NCI-H2227 treated with DMSO at 0.1 percent for 48 hours (cell line): Measurements from ENCODE around the gene C3orf49.
A peak's percentile ranks its signal among the peaks of the same experiment; 100 is the strongest.

Source experiments
- DNase-seq: peaks from one replicate; lab custom pipeline; 2025; lab: John Stamatoyannopoulos, UW

C3orf49 gene

DNA sequence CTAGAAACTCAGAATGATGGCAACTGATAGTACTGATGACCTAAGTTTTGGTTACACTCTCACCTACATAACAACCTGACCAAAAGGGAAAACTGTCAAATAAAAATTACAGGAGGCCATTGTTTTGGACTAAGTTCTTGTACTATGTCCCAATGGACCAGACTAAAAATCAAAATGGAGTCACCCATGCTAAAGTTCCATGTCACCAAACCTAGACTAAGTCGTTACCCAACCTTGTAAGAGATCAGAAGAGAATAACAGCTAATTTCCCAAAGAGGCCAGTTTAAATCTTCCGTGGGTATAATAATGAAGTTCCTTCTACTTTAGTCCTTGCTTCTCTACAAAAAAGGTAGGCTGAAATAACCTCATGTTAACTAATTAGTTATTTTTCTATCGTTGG lies 32.2 kb downstream of the C3orf49 start:
- DNase-seq, result no peak

DNA sequence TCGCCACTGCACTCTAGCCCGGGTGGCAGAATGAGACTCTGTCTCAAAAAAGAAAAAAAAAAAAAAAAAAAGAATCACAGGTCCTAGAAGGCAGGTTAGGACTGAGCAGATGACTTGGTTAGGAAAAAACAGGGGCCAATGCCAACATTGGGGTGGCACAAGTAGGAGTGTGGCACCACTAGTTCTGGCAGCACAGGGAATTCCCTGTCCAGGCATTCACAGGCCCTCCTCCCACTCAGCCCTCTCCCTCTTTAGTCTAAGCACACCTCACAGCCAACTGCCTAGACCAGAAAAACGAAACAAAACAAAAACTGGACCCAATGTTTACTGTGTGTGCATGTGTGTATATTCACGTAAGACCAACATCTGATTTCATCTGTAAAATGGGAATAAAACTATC lies 34.0 kb downstream of the C3orf49 start:
- no peak for DNase-seq

DNA sequence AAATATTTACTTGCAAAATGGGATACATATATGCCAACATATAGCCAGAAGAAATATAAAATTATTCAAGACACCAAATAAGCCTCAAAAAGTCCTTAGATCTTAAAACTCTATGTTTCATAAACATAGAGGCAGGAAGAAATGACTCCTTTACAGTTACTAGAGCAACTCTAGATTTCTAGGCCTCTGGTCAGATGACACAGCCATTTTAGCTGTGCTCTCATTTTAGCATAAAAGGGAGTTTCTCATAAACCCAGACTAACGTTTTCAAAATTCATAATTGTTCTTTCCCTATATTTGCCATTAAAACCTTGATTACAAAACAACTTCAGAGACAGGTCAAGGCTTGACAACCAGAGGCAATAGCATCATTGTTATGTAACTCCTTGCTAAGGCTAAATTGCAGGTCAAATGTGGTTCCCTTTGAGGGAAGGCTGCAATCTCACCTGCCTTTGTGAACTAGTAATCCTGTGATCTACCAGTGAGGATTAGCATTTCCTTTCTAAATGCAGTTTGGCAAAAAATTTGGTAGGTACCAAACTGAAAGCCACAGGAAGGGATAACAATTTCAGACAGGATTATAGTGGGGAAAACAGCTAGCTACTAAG lies 36.3 kb downstream of the C3orf49 start:
- DNase-seq, result no peak

DNA sequence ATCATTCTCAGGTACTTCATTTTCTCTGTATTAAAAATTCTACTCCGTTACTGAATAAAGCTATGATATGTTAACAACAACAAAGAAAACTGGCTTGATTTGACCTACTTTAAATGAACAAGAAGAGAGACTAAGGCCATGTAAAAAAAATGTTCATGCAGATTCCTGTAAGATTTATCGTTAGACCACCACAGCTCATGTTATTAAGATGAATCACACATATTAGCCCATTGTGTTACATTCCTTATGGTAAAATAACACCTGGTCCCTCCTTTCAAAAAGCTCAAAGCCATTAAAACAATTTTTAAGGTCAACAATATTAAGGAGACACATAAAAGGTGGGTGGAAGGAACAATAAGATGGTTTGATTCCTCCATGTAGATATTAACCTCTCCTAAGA lies 38.2 kb downstream of the C3orf49 start:
- no peak for DNase-seq

DNA sequence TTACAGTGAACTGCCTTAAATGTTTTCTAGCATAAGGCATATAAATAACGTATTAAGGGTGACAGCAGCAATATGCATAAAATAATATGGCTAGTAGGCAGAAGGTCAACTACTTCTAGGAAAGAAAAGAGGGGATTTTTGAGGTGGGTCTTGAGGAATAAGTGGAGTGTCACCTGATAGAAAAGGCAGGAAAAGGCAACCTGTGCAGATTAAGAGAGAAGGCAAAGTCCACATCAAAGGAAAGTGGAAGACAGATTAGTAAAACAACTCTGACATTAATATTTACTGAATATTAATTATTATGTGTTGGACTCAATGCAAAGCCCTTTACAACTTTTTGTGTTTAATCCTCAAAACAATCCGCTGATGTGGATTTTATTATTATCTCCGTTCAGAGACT lies 41.7 kb downstream of the C3orf49 start:
- no peak for DNase-seq

DNA sequence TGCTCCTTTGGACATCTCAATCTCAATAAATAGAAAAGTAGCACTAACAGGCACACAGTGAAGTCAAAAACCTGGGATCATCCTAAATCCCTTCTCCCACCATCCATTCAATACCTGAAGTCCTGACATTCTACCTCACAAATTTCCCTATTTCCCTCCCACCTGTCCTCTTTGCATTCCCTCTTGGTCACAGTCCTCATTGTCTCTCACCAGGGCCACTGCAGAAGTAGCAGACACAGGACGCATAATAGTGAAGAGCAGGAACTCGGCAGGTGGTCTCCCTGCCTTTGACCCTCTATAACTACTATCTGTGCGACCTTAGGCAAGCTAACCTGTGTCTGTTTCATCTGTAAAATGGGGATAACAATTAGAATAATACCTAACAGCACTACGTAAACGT lies 42.2 kb downstream of the C3orf49 start:
- no peak for DNase-seq

DNA sequence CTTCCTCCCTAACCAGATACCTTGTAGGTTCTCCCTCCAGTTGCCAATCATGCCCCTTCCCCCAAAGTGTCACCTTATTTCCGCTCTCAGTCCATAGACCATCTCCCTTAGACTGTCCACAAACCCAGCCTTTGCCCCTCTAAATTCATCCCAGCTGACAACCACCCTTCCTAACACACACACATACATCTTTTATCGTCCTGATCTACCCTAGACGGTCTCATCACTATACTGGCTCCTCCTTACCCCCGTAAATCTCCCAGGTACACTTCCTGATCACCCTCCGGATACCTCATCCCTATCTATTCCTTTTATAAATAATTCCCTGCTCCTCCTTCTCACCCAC lies 43.7 kb downstream of the C3orf49 start:
- DNase-seq, result no peak

DNA sequence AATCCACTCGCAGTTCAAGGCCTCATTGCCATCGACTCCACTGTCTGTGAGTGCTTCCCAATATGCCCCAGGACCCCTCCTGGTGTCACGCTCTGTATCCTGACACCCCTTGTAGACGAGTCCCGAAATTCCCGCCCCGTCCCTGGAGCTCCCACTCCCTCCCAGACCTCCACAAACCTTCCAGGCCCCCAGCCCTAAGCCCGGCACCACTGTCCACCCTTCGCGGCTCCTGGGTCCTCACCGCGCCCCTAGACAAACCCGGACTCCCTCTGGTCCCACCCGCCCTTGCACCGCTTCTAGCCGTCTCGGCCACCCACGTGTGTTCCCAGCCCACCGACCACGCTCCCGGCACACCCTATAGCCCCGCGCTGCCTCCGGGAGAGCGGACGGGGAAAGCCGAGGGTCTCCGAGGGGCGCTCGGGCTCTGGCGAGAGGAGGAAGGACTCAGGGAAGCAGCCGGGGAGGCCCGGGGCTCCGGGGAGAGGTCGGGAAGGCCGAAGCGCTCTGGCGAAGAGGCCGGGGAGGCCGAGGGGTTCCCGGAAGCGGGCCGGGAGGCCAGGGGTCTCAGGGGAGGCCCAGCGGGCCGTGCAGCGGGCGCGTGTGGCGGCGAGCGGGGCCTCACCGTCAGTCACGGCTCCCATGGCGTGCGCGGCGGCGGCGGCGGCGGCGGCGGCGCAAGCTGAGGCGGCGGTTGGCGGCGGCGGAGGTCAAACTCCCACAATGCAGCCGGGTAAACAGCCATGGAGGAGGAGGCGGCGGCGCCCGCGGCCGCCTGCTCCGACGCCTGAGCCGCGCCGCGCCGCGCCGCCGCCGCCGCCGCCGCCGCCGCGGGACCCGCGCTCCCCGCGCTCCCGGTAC lies 44.3 kb downstream of the C3orf49 start, which contains the start of the genes ATXN7 and THOC7:
ATXN7 (plus strand) TSS at position 718 of the 858 bp plus-strand sequence. CDS start 48,732 bp downstream, outside the sequence.
THOC7 (minus strand) TSS at position 656 of the 858 bp plus-strand sequence; CDS start at position 641, 15 bp downstream.
- DNase-seq, result no peak

DNA sequence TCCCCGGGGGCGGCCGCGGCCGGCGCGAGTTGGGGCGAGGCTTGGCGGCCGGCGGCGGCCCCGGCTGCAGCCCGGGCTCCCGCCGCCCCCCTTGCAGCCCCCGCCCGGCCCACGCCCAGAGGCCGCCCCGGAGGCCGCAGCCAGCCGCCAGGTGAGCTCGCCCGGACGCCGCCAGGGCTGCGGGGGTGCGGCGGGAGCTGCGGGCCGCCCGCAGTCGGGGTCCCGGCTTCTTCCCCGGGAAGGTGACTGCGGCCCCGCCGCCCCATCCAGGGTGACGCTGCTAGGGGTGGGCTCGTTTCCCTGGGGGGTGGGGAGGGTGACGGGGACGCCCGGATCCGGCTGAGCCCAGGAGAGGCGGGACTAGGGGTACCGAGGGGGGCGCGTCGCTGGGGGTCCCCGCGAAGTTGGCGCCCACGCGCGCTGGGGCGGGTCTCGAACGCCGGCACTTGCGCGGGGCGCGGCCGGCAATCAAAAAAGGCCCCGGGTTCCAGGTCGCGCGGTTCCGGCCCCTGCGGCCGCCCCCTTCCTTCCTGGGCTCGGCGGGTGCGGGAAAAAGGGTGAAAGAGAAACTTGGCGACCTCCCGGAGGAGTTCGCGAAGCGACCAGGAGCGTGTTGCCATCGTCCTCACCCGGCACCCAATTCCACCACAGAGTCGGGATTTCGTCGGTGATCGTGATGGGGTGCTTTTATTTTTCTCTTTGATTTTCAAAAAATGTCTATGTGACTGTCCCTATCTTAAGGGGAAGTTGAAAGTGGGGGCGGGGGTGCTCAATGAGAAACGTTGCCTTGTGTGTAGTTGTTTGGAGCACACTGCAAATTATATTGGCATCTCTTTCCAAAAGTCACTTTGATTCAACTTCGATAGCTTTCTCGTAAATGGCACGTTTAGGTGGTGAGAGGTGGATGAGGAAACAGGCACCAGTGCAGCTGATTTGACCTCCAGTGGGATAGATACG lies 45.2 kb downstream of the C3orf49 start:
- no peak for DNase-seq

DNA sequence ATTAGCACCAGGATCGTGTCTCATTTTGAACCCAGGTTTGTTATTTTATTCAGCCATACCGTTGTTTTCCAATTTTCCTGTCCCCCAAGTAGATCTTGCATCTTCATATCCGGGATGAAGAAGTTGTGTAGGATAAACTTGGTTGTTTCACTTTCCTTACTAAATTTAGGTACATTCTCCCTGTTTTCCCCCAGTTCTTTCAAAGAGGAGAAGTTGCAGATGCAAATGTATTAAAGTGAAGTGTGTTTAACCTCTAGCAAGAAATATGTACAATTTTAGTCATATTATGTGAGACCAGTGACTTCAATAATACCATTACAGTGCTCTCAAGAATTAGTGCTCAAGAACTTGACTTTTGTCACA lies 45.8 kb downstream of the C3orf49 start:
- no peak for DNase-seq

DNA sequence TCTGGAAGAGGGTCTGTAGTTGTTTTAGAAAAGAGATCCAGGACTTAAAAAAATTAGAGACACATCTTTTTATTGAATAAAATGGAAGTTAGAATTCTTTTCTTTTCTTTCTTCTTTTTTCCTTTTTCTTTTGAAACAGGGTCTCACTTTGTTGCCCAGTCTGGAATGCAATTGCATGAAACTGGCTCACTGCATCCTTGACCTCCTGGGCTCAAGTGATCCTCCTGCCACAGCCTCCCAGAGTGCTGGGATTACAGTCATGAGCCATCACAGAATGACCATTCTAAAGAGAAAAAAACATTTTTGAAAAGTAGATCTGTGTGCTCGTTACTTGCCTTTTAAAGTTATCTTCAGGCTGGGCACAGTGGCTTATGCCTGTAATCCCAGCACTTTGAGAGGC lies 48.1 kb downstream of the C3orf49 start:
- DNase-seq, result no peak

DNA sequence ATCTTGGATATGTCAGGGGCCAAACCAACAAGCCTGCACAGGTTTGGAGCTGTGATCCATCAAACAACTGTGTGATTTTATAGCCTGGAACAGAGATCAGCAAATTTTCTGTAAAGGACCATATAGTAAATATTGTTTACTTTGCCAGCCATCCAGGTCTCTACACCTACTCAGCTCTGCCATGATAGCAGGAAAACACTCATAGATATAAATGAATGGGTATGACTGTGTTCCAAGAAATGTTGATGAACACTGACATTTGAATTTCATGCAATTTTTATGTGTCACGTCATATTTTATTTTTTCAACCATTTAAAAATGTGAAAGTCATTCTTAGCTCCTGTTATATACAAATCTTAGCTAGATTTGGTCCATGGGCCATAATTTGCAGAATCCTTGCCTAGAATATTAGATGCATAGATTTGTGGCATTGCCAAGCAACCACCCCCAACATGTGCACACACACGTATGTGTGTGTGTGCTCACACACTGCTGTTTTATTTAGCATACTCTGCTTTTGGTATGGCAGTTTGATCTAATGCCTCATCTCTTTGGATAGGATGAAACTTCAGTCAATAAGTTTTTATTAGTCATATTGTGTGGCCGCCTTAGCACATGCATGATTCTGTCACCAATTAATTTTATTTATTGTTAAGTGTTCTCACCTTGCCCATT lies 51.0 kb downstream of the C3orf49 start:
- no peak for DNase-seq

DNA sequence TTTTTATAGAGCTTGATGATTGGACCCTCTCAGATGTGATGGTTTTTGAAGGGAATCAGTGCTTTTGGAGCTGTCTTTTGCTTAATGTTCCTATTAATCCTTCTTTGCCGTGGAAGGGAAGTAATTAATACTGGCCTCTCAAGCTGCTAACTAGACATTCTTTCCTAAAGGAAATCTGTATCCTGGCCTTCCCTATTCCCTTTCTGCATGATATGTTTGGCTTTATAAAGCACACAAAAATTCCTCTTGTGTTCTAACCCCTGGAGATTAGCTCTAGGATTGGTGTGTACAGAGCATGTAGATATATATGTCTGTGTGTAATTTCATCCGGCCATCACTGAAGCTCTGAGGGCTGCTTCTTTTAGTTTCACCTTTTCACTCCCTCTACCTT lies 51.5 kb downstream of the C3orf49 start:
- no peak for DNase-seq

DNA sequence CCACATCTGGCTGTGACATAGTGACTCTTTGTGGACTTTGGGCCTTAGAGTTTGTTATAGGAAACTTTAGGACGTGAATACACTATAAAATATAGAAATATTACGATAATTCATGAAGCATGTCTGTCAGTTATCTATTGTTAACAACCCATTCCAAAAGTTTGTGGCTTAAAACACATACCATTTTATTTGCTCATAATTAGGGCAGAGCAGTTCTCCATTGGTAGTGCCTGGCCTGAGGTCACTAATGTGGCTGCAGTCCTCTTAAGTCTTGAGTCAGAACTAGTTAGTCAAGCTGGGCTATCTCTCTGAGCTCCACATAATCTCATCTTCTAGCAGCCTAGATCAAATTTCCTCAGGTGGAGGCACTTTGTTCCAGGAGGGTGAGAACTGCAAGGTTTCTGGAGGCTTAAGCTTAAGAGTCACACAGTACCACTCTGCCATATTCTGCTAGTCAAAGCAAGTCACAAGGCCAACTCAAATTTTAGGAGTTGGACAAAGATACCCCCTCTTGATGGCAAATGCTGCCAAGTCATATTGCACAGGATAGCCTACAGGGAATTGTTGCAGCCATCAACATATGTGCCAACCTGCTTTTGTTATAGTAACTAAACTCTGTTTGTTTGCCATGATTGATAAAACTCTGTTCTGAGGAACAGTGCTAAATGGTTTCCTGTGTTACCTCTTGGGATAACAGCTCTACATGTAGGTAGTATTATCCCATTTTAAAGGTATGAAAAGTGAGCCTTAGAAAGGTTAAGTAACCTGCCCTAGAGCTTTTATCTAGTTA lies 53.2 kb downstream of the C3orf49 start:
- no peak for DNase-seq

DNA sequence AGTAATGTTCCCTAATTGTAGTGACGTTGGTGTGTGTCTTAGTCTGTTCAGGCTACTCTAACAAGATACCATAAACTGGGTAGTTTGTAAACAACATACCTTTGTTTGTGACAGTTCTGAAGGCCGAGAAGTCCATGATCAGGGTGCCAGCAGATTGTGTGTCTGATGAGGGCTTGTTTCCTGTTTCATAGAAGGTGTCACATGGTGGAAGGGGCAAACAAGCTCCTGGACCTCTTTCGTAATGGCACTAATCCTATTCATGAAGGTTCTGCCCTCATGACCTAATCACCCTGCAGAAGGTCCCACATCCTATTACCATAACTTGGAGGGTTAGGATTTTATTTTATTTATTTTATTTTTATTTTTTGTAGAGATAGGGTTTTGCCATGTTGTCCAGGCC lies 55.7 kb downstream of the C3orf49 start:
- no peak for DNase-seq

DNA sequence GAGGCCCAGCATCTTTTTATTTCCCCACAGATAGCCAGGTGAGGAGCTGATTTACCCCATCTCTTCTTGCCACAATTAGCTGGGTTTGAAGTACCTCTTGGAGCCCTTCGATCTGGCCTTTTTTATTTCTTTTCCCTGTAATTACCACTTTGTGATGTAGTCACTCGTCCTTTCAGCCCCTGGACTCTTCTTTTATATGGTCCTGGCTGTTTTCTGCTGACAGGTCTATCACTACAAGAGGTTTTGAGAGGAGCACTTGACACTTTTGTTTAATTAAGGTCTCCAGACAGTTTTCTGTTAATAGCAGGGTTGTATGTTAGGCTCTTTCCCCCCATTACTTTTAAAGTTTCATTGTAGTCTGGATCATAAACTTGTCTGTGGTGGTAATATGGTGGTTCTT lies 56.4 kb downstream of the C3orf49 start:
- peak; percentile 85 for DNase-seq

DNA sequence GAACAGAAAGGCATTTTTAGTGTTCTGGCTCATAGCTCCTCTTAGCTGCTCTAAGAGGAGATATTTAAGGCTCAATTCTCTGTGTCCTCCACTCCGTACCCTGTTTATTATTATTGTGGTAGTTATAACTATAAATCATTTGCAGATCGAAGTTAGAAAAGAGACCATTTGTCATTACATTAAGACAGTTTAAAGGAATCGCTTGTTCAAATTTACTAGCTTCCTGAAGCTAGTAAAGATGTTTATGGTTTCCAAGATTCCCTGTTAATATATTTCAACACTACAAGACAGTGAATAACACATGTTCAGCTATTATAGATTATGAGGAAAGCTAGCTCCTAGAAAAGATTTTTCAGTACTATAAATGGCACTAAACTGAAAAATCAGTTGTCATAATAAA lies 57.2 kb downstream of the C3orf49 start:
- no peak for DNase-seq

DNA sequence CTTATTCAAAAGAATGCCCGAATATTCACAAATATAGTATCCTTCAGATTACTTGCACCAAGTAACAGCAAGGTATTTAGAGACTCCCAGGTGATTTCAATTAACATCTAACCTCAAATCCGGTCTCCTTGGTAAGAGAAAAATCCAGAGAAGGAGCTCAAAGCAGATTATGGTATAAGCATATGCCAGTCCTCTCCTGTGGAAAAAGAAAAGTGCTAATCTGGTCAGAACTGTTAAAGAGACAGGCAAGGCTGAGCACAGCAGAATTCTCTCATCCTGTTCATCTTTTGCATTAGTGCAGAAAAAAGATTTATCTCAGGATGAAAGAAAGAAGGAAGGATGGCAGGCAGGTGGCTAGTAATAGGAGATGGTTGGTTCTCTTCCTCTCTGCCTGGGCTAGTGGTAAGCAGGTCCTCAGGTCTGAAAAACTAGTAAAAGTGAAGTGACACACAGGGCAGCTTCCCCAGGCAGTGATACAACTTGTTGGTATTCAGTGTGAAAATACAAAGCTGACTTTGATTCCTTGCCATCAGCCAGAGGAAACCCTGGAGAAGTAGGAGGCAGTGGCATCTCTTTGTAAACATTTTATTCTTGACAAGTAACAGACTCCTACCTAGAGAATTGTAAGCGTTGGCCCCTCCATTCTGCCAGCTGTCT lies 58.8 kb downstream of the C3orf49 start:
- DNase-seq, result no peak

DNA sequence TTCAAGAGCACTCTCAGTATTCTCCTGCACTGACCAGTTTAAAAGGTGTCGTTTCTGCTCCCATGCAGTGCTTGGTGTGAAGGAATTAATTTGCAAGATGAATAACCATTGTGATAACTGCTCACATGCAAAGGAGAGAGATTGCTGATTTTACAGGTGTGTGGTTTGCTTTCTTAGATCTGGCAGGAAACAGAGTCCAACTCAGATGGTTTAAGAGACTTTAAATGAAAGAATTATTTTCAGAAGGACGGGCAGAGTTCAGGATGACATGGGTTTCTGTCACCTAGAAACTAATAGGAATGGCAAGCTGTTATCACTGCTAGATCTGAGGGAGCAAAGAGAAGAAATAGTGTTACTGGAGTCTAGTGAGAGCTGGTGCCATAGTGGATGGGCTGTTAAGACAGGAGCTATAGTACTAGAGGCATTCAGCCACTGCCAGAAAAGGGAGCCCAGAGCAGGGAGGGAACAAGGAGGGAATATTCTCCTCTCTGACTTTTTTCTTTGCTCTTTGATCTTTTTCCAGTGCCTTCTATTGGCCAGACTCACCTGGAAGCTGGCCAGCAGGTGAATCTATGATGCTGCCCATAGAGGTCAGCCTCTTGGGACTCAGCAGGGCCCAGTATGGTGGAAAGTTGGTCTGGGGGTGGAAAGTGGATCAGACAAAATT lies 59.4 kb downstream of the C3orf49 start:
- no peak for DNase-seq

DNA sequence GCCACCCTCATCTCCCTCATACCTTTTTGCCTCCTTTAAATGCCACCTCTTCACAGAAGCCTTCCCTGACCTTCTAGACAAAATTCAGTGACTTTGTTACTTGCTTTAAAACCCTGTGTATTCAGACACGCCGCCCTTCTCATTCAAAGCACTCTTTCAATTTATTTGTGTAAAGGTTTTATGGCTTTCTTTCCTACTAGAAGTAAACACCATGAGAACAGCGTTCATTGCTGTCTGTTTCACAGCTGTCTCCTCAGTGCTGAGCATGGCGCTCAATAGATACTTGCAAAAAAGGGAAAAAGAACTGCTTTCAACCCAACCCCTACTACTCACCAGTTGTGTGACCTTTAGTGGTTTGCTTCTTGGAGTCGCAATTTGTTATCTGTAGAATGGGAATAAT lies 61.6 kb downstream of the C3orf49 start:
- no peak for DNase-seq
